T-helper 2 cell treated with Interferon-gamma antibody and Interleukin-4, amounts not matched to agents 5 μg/mL and 100 μg/mL, for 36 hours (primary cell): ENCODE measurements around the gene TRIM29.

Experiments
- DNase-seq: peaks from one replicate; pipeline ENCODE4 v3.0.0; 2021; ENCODE audit warnings: low spot score
- H3K27ac Mint-ChIP-seq: one replicate; pipeline ENCODE4 v1.8.0; 2021; ENCODE audit warnings: mild to moderate bottlenecking, mixed read lengths
- H3K27me3 Mint-ChIP-seq: one replicate; pipeline ENCODE4 v1.8.0; 2021; ENCODE audit warnings: low read depth, mixed read lengths
- H3K36me3 Mint-ChIP-seq: one replicate; pipeline ENCODE4 v1.8.0; 2021; ENCODE audit warnings: low read depth, mixed read lengths
- H3K4me1 Mint-ChIP-seq: one replicate; pipeline ENCODE4 v1.8.0; 2021; ENCODE audit warnings: low read depth, mixed read lengths
- H3K4me3 Mint-ChIP-seq: one replicate; pipeline ENCODE4 v1.8.0; 2022; ENCODE audit warnings: mild to moderate bottlenecking, moderate library complexity, mixed read lengths
- H3K9me3 Mint-ChIP-seq: one replicate; pipeline ENCODE4 v1.8.0; 2021; ENCODE audit warnings: mixed read lengths

Gene TRIM29

GRCh38 chr11:120112174-120112796 is 25.6 kb downstream of the TRIM29 start:
- Mint-ChIP-seq H3K4me1 (no peaks in the 10 kb centered on the region), H3K4me3 (no peak overlapping the region), H3K27ac (no peak overlapping the region), H3K9me3 (no peaks in the 10 kb centered on the region), H3K27me3 (no peaks in the 10 kb centered on the region), H3K36me3 (no peaks in the 10 kb centered on the region)
- DNase-seq, result no peak

- no peak overlapping the region for H3K4me3 Mint-ChIP-seq
- H3K4me1 Mint-ChIP-seq, result no peaks in the 10 kb centered on the region
- no peaks in the 10 kb centered on the region for H3K27me3 Mint-ChIP-seq
- H3K9me3 Mint-ChIP-seq, result no peaks in the 10 kb centered on the region
- no peak for DNase-seq
- H3K36me3 Mint-ChIP-seq, result no peaks in the 10 kb centered on the region
- no peak overlapping the region for H3K27ac Mint-ChIP-seq
Observed at GRCh38 chr11:120109531-120109930, 28.4 kb downstream of the TRIM29 start.

DNA sequence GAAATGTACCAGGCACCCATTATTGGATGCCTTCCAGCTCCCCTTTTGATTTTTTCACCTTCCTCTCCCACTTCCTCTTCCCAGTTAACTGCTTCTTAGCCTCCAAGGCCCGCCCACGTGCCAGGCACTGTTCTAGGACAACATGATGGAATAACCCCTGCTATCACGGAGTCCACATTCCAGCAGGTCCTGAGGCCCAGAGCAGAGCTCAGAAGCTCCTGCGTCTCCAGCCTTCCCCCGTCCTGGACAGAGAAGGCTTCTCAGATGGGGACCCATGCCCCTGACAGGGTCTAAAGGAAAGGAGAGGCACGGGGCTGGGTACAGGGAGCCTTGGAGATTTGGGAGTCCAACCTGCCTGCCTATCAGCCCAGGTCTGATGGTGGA is 29.1 kb downstream of the TRIM29 start:
- Mint-ChIP-seq H3K4me3 (no peak overlapping the region), H3K4me1 (no peaks in the 10 kb centered on the region), H3K36me3 (no peaks in the 10 kb centered on the region), H3K27ac (no peak overlapping the region), H3K9me3 (no peaks in the 10 kb centered on the region), H3K27me3 (no peaks in the 10 kb centered on the region)
- no peak for DNase-seq

- Mint-ChIP-seq H3K4me1 (no peaks in the 10 kb centered on the region), H3K4me3 (no peak overlapping the region), H3K27ac (no peak overlapping the region), H3K27me3 (no peaks in the 10 kb centered on the region), H3K36me3 (no peaks in the 10 kb centered on the region), H3K9me3 (no peaks in the 10 kb centered on the region)
- DNase-seq, result peak; percentile 41
Observed at GRCh38 chr11:120108154-120108784, 29.6 kb downstream of the TRIM29 start.

- Mint-ChIP-seq H3K9me3 (no peaks in the 10 kb centered on the region), H3K4me1 (no peaks in the 10 kb centered on the region), H3K4me3 (no peak overlapping the region), H3K27me3 (no peaks in the 10 kb centered on the region), H3K36me3 (no peaks in the 10 kb centered on the region), H3K27ac (no peak overlapping the region)
- DNase-seq, result no peak
Observed at GRCh38 chr11:120107692-120108091, 30.2 kb downstream of the TRIM29 start.

DNA sequence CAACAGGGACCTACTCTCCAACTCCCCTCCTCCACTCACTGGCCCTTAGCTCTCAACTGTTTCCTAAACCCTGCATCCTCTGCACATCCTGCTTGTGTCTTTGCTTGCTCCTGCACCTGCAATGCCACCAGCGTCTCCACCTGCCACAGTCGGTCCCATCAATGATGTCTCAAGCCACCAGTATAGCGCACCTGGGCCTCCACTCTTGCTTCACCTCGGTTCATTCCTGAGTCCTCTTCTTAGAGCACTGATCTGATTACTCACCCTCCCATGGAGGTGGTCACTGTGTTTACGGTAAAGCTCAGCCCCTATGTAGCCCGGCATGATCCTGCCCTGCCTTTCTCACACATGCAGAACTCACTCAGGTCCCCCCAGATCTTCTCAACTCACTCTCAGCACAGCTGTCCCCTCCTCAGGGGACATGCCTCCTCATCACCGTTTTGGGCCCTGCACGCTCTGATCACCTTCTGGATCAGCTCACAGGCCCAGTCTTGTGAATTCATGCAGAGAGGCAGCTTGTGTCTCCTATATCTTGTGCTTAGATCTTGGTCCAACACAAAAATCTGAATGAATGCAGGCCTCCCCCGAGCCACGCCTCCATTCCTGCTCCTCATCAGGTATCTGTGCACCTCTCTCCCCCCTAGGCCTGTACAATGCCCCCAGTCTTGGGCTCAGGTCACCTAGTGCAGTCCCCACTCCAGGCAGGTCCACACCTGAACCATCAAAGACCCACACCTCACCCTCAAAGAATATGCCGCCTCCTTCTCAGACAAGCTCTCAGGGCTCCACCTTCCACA is 31.4 kb downstream of the TRIM29 start:
- Mint-ChIP-seq H3K4me3 (no peak overlapping the region), H3K36me3 (no peaks in the 10 kb centered on the region), H3K4me1 (no peaks in the 10 kb centered on the region), H3K9me3 (no peaks in the 10 kb centered on the region), H3K27ac (no peak overlapping the region), H3K27me3 (no peaks in the 10 kb centered on the region)
- no peak for DNase-seq

- Mint-ChIP-seq H3K27me3 (no peaks in the 10 kb centered on the region), H3K4me1 (no peaks in the 10 kb centered on the region)
Observed at GRCh38 chr11:120105576-120105975, 32.3 kb downstream of the TRIM29 start.

DNA sequence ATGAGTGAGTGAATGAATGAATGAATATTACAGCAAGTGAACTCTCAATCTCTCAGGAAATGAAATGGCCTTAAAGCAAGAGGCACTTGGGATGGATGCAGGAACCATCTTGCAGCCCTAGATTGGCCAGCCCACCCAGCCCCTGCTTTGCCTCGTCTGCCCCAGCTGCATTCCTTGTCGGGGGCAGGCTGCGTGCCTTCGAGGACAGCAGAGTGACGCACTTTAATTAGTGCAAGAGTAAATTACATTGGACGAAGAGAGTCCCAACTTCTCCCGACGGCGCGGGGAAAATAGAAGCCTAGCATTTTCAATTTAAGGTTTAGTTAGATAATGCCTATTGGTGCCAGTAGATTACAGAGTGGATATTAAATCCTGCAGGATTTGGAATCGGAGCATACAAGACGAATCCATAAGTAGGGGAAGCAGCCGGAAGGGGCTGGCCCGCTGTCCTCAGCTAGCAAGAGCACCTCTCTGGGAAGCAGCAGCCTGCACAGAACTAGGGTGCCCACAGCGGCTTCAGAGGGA is 33.8 kb downstream of the TRIM29 start:
- DNase-seq, result no peak
- Mint-ChIP-seq H3K36me3 (no peaks in the 10 kb centered on the region), H3K27ac (no peak overlapping the region), H3K9me3 (no peaks in the 10 kb centered on the region), H3K27me3 (no peaks in the 10 kb centered on the region), H3K4me3 (no peak overlapping the region), H3K4me1 (no peaks in the 10 kb centered on the region)

More at GRCh38 chr11:120105576-120105975, 32.3 kb downstream of the TRIM29 start:
- no peak for DNase-seq
- Mint-ChIP-seq H3K9me3 (no peaks in the 10 kb centered on the region), H3K36me3 (no peaks in the 10 kb centered on the region), H3K27ac (no peak overlapping the region), H3K4me3 (no peak overlapping the region)

DNA sequence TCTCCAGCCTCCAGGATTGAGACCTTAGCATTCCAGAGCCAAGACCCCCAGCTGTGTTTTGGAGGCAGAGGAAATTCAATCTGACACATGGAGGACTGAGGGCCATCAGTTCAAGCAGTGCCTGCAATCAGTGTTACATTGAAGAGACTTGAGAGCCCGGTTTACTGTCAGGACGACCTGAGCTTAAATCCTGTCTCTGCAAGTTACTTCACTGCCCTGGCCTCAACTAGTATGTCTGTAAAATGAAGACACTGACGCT is 35.1 kb downstream of the TRIM29 start:
- Mint-ChIP-seq H3K36me3 (no peaks in the 10 kb centered on the region), H3K4me1 (no peaks in the 10 kb centered on the region), H3K4me3 (no peak overlapping the region), H3K27me3 (no peaks in the 10 kb centered on the region), H3K9me3 (no peaks in the 10 kb centered on the region), H3K27ac (no peak overlapping the region)
- DNase-seq, result no peak

DNA sequence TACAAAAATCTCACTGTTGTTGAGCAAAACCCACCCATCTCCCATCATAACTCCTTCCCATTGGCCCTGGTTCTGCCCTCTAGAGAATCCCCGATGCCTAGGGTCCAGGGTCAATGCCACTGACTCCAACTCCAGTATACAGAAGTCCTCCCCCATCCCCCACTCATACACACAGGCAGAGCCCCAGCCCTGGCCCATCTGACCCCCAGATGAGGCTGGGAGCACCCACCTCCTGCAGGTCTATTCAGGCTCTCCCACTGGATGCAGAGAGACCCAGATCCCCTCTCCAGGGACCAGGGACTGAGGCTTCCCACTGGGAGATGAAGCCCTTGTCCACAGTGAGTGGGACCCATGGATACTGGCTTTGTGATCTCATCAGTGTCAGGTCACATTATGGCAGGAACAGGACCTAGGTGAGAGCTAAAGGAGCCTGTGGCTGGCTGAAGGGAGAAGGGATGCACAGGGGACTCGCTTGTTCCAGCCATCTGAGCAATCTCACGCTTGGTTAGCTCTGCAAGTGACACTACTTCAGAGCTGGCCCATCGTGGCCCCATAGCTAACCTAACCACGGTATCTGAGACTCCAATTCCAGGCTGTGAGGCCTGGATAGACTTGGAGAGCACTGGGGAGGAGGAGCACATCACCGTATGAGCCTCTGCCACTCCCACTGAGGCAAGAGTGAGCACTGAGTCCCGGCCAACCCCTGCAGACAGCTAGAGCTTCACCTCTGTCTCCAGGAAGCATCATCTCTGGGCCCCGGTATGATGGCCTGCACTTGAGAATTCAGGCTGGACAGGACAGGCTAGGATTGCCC is 35.7 kb downstream of the TRIM29 start:
- no peaks in the 10 kb centered on the region for H3K9me3 Mint-ChIP-seq
- no peaks in the 10 kb centered on the region for H3K27me3 Mint-ChIP-seq
- no peak overlapping the region for H3K27ac Mint-ChIP-seq
- H3K4me1 Mint-ChIP-seq, result no peaks in the 10 kb centered on the region
- DNase-seq, result no peak
- no peaks in the 10 kb centered on the region for H3K36me3 Mint-ChIP-seq
- H3K4me3 Mint-ChIP-seq, result no peak overlapping the region

DNA sequence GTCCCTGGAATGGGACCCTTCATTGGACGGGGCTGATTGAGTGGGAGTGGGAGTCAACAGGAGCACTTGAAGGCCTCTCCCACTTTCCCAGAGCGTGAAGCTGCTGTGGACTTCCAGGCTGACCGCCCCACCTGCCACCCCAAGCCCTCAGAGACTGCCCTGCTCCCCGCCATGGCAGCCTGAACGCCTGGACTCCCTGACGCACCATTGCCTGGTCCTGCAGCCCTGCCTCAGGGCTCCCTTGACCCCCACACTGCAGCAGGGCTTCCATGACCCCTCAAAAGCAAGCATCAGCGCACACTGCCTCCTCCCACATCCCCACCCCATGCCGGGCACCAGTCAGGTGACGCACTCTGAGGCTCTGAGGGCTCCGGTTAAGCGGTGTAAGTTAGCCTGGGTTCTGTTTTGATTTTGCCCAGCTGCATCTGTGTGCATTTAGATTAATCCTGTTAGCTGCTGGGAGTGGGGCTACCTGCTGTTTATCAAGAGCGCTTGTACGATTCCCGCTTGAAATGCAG is 39.4 kb downstream of the TRIM29 start:
- no peaks in the 10 kb centered on the region for H3K36me3 Mint-ChIP-seq
- no peak overlapping the region for H3K27ac Mint-ChIP-seq
- H3K4me3 Mint-ChIP-seq, result no peak overlapping the region
- DNase-seq, result no peak
- H3K9me3 Mint-ChIP-seq, result no peaks in the 10 kb centered on the region
- H3K4me1 Mint-ChIP-seq, result no peaks in the 10 kb centered on the region
- no peaks in the 10 kb centered on the region for H3K27me3 Mint-ChIP-seq

DNA sequence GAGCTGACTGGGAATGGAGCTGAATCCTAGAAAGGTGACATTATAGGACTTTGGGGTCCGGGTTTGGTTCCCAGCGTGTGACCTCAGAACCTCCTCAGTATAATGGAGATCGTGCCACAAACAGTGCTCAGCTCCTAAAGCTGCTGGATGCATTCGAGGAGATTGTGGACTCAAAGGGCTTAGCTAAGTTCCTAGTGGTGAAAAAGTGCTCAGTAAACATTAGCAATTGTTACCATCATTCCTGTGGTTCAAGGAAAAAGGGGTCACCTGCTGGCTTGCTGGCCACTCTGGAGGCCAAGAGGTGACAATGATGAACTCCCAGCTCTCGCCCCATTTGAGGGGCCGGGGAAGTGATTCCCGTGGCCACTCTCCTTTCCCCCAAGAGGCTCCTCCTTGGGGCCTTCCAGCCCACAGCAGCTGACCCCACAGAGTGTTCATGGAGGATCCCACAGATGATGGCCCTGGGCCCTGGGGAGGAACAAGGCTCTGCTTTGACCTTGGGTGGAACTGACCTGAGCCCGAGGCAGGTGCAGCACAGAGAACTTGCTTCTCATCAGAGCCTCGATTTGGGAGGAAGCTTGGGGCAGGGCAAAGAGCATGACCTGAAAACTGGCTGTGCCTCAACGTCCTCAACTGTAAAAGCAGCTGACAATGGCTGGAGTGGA is 40.1 kb downstream of the TRIM29 start:
- Mint-ChIP-seq H3K27me3 (no peaks in the 10 kb centered on the region), H3K4me1 (no peaks in the 10 kb centered on the region), H3K4me3 (no peak overlapping the region), H3K9me3 (no peaks in the 10 kb centered on the region), H3K27ac (no peak overlapping the region), H3K36me3 (no peaks in the 10 kb centered on the region)
- DNase-seq, result no peak

DNA sequence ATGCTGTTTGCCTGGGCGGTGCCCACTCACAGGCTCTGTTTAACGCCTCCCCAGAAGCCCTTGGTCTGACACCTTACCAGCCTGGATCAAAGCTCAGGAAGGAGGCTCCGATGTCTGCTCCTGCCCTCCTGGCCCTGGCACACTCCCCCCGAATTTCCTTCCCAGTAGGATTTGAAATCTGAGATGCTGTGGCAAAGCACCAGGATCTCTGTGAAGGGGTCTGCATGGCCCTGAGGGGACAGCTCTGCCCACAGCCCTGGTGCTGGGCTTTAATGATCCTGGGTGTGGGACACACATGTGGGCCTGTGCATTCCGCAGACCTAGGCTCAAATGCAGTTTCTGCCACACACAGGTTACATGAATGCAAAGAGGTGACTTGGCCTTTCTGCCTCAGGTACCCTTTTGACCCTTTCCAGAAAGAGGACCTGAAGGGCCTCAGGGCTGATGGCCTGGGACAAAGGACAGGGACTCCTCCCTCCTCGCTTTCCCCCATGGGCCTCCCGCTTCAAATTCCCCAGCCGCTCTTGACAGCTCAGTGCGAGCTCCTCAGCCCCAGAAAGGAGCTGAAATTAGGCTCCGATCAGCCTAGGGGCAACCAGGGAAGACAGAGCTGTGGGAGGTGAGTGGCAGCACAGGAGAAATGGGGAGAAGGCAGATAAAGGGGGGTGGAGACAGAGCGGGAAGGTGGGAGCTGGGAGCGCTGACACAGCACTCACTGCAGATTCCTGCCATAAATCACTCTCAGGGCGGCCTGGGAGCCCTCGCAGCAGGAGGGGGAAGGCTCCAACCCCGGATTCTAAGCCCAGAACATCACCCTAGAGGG is 41.3 kb downstream of the TRIM29 start:
- Mint-ChIP-seq H3K4me3 (no peak overlapping the region), H3K27ac (no peak overlapping the region), H3K4me1 (no peaks in the 10 kb centered on the region), H3K9me3 (no peaks in the 10 kb centered on the region), H3K27me3 (no peaks in the 10 kb centered on the region), H3K36me3 (no peaks in the 10 kb centered on the region)
- DNase-seq, result no peak
